ENCODE results near the gene ARNT2.

The ARNT2 gene

GRCh38 chr15:80594091-80594889 is 190.1 kb downstream of the ARNT2 start:
- H3K9me3 ChIP-seq (ENCODE audit: insufficient read depth, low read length), result no peaks in the 10 kb centered on the region
- H3K4me1 ChIP-seq (ENCODE audit: insufficient read depth, insufficient read length), result peaks cover 6% of the 10 kb centered on the region
- H3K9ac ChIP-seq (ENCODE audit: insufficient read length, low read depth), result no peak overlapping the region
- no peak for DNase-seq (ENCODE audit: low read depth, low spot score)
- TF ChIP-seq YY1 (IDR thresholded peaks at IDR 0.05; ENCODE audit: insufficient read depth, insufficient read length) (no peak), ZNF274 (IDR thresholded peaks at IDR 0.05; ENCODE audit: low read depth, low read length) (no peak), SUZ12 (IDR thresholded peaks at IDR 0.05; ENCODE audit: extremely low read depth, insufficient read depth, insufficient read length) (no peak)
- H3K36me3 ChIP-seq (ENCODE audit: insufficient read depth, insufficient read length, low read length), result no peaks in the 10 kb centered on the region
- no peaks in the 10 kb centered on the region for H3K27me3 ChIP-seq (ENCODE audit: insufficient read depth, insufficient read length)
- no peak overlapping the region for H3K4me3 ChIP-seq (ENCODE audit: insufficient read length, low read depth)

GRCh38 chr15:80595396-80595795 is 191.2 kb downstream of the ARNT2 start:
- peaks cover 6% of the 10 kb centered on the region for H3K4me1 ChIP-seq (ENCODE audit: insufficient read depth, insufficient read length)
- no peaks in the 10 kb centered on the region for H3K27me3 ChIP-seq (ENCODE audit: insufficient read depth, insufficient read length)
- no peak overlapping the region for H3K9ac ChIP-seq (ENCODE audit: insufficient read length, low read depth)
- no peak for DNase-seq (ENCODE audit: low read depth, low spot score)
- H3K9me3 ChIP-seq (ENCODE audit: insufficient read depth, low read length), result no peaks in the 10 kb centered on the region
- no peak overlapping the region for H3K4me3 ChIP-seq (ENCODE audit: insufficient read length, low read depth)
- TF ChIP-seq ZNF274 (IDR thresholded peaks at IDR 0.05; ENCODE audit: low read depth, low read length) (no peak), SUZ12 (IDR thresholded peaks at IDR 0.05; ENCODE audit: extremely low read depth, insufficient read depth, insufficient read length) (no peak), YY1 (IDR thresholded peaks at IDR 0.05; ENCODE audit: insufficient read depth, insufficient read length) (no peak)
- H3K36me3 ChIP-seq (ENCODE audit: insufficient read depth, insufficient read length, low read length), result no peaks in the 10 kb centered on the region

- no peak for DNase-seq (ENCODE audit: low read depth, low spot score)
- Histone ChIP-seq H3K36me3 (ENCODE audit: insufficient read depth, insufficient read length, low read length) (no peaks in the 10 kb centered on the region), H3K4me1 (ENCODE audit: insufficient read depth, insufficient read length) (peaks cover 2% of the 10 kb centered on the region), H3K9me3 (ENCODE audit: insufficient read depth, low read length) (no peaks in the 10 kb centered on the region), H3K9ac (ENCODE audit: insufficient read length, low read depth) (no peak overlapping the region), H3K4me3 (ENCODE audit: insufficient read length, low read depth) (no peak overlapping the region), H3K27me3 (ENCODE audit: insufficient read depth, insufficient read length) (no peaks in the 10 kb centered on the region)
- TF ChIP-seq YY1 (IDR thresholded peaks at IDR 0.05; ENCODE audit: insufficient read depth, insufficient read length) (no peak), SUZ12 (IDR thresholded peaks at IDR 0.05; ENCODE audit: extremely low read depth, insufficient read depth, insufficient read length) (no peak), ZNF274 (IDR thresholded peaks at IDR 0.05; ENCODE audit: low read depth, low read length) (no peak)
Measured at GRCh38 chr15:80596521-80596976, 192.4 kb downstream of the ARNT2 start.

GRCh38 chr15:80597076-80597475 is 192.9 kb downstream of the ARNT2 start:
- Histone ChIP-seq H3K36me3 (ENCODE audit: insufficient read depth, insufficient read length, low read length) (no peaks in the 10 kb centered on the region), H3K4me3 (ENCODE audit: insufficient read length, low read depth) (no peak overlapping the region), H3K27me3 (ENCODE audit: insufficient read depth, insufficient read length) (no peaks in the 10 kb centered on the region), H3K9me3 (ENCODE audit: insufficient read depth, low read length) (no peaks in the 10 kb centered on the region), H3K9ac (ENCODE audit: insufficient read length, low read depth) (no peak overlapping the region), H3K4me1 (ENCODE audit: insufficient read depth, insufficient read length) (no peaks in the 10 kb centered on the region)
- no peak for DNase-seq (ENCODE audit: low read depth, low spot score)
- TF ChIP-seq ZNF274 (IDR thresholded peaks at IDR 0.05; ENCODE audit: low read depth, low read length) (no peak), YY1 (IDR thresholded peaks at IDR 0.05; ENCODE audit: insufficient read depth, insufficient read length) (no peak), SUZ12 (IDR thresholded peaks at IDR 0.05; ENCODE audit: extremely low read depth, insufficient read depth, insufficient read length) (no peak)

GRCh38 chr15:80599359-80599758 is 195.2 kb downstream of the ARNT2 start:
- Histone ChIP-seq H3K9me3 (ENCODE audit: insufficient read depth, low read length) (no peaks in the 10 kb centered on the region), H3K4me1 (ENCODE audit: insufficient read depth, insufficient read length) (no peaks in the 10 kb centered on the region), H3K4me3 (ENCODE audit: insufficient read length, low read depth) (no peak overlapping the region), H3K9ac (ENCODE audit: insufficient read length, low read depth) (no peak overlapping the region), H3K36me3 (ENCODE audit: insufficient read depth, insufficient read length, low read length) (no peaks in the 10 kb centered on the region), H3K27me3 (ENCODE audit: insufficient read depth, insufficient read length) (no peaks in the 10 kb centered on the region)
- no peak for DNase-seq (ENCODE audit: low read depth, low spot score)
- no peak for TF ChIP-seq YY1 (IDR thresholded peaks at IDR 0.05; ENCODE audit: insufficient read depth, insufficient read length)
- no peak for TF ChIP-seq ZNF274 (IDR thresholded peaks at IDR 0.05; ENCODE audit: low read depth, low read length)
- TF ChIP-seq SUZ12 (IDR thresholded peaks at IDR 0.05; ENCODE audit: extremely low read depth, insufficient read depth, insufficient read length), result no peak

- Histone ChIP-seq H3K27me3 (ENCODE audit: insufficient read depth, insufficient read length) (no peaks in the 10 kb centered on the region), H3K9ac (ENCODE audit: insufficient read length, low read depth) (no peak overlapping the region), H3K4me3 (ENCODE audit: insufficient read length, low read depth) (no peak overlapping the region), H3K36me3 (ENCODE audit: insufficient read depth, insufficient read length, low read length) (no peaks in the 10 kb centered on the region), H3K9me3 (ENCODE audit: insufficient read depth, low read length) (no peaks in the 10 kb centered on the region), H3K4me1 (ENCODE audit: insufficient read depth, insufficient read length) (no peaks in the 10 kb centered on the region)
- DNase-seq (ENCODE audit: low read depth, low spot score), result no peak
- TF ChIP-seq ZNF274 (IDR thresholded peaks at IDR 0.05; ENCODE audit: low read depth, low read length) (no peak), YY1 (IDR thresholded peaks at IDR 0.05; ENCODE audit: insufficient read depth, insufficient read length) (no peak), SUZ12 (IDR thresholded peaks at IDR 0.05; ENCODE audit: extremely low read depth, insufficient read depth, insufficient read length) (no peak)
Measured at GRCh38 chr15:80600626-80601025, 196.4 kb downstream of the ARNT2 start.

GRCh38 chr15:80601256-80601655 is 197.1 kb downstream of the ARNT2 start:
- no peak for DNase-seq (ENCODE audit: low read depth, low spot score)
- Histone ChIP-seq H3K36me3 (ENCODE audit: insufficient read depth, insufficient read length, low read length) (no peaks in the 10 kb centered on the region), H3K9ac (ENCODE audit: insufficient read length, low read depth) (no peak overlapping the region), H3K4me3 (ENCODE audit: insufficient read length, low read depth) (no peak overlapping the region), H3K9me3 (ENCODE audit: insufficient read depth, low read length) (no peaks in the 10 kb centered on the region), H3K27me3 (ENCODE audit: insufficient read depth, insufficient read length) (no peaks in the 10 kb centered on the region), H3K4me1 (ENCODE audit: insufficient read depth, insufficient read length) (no peaks in the 10 kb centered on the region)
- TF ChIP-seq SUZ12 (IDR thresholded peaks at IDR 0.05; ENCODE audit: extremely low read depth, insufficient read depth, insufficient read length), result no peak
- no peak for TF ChIP-seq YY1 (IDR thresholded peaks at IDR 0.05; ENCODE audit: insufficient read depth, insufficient read length)
- no peak for TF ChIP-seq ZNF274 (IDR thresholded peaks at IDR 0.05; ENCODE audit: low read depth, low read length)

All from NT2/D1 (cell line).